Adipocyte (in vitro differentiated cells): Measurements from ENCODE around the gene ZNF526.

Source experiments
- DNase-seq: peaks from one replicate; pipeline ENCODE4 v3.0.0-alpha.2; 2015; ENCODE audit warnings: low read depth
- H3K27me3 ChIP-seq: replicated peaks from 2 replicates; pipeline ENCODE4 v1.7.0; 2013; ENCODE audit warnings: mild to moderate bottlenecking, low read length, moderate library complexity; ENCODE audit not compliant: control insufficient read depth, insufficient read depth
- H3K36me3 ChIP-seq: 2 replicates; pipeline ENCODE4 v1.7.0; 2013; ENCODE audit warnings: low read length, mild to moderate bottlenecking, moderate library complexity; ENCODE audit not compliant: control insufficient read depth, insufficient read depth, severe bottlenecking
- H3K4me1 ChIP-seq: 2 replicates; pipeline ENCODE4 v1.7.0; 2013; ENCODE audit warnings: mild to moderate bottlenecking, low read length, moderate library complexity; ENCODE audit not compliant: control insufficient read depth, insufficient read depth
- H3K4me3 ChIP-seq: 2 replicates; pipeline ENCODE4 v1.7.0; 2013; ENCODE audit warnings: mild to moderate bottlenecking, low read length, moderate library complexity
- H3K9ac ChIP-seq: 2 replicates; pipeline ENCODE4 v1.7.0; 2013; ENCODE audit warnings: mild to moderate bottlenecking, low read length, moderate library complexity
- H3K9me3 ChIP-seq: 2 replicates; pipeline ENCODE4 v1.7.0; 2013; ENCODE audit warnings: mild to moderate bottlenecking, low read length, moderate library complexity; ENCODE audit not compliant: control insufficient read depth

The ZNF526 gene

DNA sequence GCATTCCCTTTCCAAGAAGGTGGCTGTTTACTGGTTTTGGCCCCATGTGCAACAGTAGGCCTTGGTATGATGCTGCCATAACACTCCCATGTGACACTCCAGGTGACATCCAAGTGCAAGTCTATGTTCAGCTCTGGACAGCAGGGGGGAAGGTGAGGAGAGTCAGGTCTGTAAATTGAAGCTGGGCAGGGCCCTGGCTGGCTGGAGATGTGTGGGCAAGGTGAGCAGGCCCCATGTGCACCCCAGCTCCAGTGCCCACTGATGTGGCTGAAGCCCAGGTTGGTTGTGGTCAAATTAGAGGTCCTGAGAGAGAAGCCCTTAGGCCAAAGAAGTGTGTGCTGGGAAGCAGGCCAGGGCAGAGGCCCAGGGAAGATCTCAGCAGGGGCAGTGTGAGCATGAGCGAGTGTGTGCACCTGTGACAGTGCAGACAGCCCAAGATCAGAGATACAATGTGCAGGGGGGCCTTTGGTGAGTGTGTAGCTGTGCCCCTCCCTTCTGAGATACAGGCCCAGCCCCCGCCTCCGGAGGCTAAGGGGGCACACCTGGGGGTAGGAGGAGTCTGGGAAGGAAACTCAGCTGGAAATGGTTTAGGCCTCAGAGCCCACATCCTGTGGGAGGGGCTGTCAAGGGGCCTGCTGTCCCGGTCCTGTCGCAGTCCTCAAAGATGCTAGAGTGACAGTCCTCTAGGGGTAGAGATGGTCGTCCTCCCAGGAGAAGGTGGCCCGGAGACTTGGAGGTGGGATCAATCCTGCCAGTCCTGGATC lies 21.3 kb upstream of the ZNF526 start:
- Histone ChIP-seq H3K9me3 (no peaks in the 10 kb centered on the region), H3K36me3 (peaks cover 32% of the 10 kb centered on the region), H3K27me3 (no peaks in the 10 kb centered on the region), H3K4me1 (peaks cover 12% of the 10 kb centered on the region), H3K4me3 (no peak overlapping the region), H3K9ac (no peak overlapping the region)
- no peak for DNase-seq

GRCh38 chr19:42199440-42200115 lies 20.5 kb upstream of the ZNF526 start:
- DNase-seq, result no peak
- H3K36me3 ChIP-seq, result peaks cover 38% of the 10 kb centered on the region
- no peaks in the 10 kb centered on the region for H3K9me3 ChIP-seq
- H3K9ac ChIP-seq, result no peak overlapping the region
- H3K27me3 ChIP-seq, result no peaks in the 10 kb centered on the region
- H3K4me1 ChIP-seq, result peaks cover 12% of the 10 kb centered on the region
- no peak overlapping the region for H3K4me3 ChIP-seq

- H3K36me3 ChIP-seq, result peaks cover 41% of the 10 kb centered on the region
- no peaks in the 10 kb centered on the region for H3K27me3 ChIP-seq
These were observed 19.9 kb upstream of the ZNF526 start for GRCh38 chr19:42200116-42200715.

DNA sequence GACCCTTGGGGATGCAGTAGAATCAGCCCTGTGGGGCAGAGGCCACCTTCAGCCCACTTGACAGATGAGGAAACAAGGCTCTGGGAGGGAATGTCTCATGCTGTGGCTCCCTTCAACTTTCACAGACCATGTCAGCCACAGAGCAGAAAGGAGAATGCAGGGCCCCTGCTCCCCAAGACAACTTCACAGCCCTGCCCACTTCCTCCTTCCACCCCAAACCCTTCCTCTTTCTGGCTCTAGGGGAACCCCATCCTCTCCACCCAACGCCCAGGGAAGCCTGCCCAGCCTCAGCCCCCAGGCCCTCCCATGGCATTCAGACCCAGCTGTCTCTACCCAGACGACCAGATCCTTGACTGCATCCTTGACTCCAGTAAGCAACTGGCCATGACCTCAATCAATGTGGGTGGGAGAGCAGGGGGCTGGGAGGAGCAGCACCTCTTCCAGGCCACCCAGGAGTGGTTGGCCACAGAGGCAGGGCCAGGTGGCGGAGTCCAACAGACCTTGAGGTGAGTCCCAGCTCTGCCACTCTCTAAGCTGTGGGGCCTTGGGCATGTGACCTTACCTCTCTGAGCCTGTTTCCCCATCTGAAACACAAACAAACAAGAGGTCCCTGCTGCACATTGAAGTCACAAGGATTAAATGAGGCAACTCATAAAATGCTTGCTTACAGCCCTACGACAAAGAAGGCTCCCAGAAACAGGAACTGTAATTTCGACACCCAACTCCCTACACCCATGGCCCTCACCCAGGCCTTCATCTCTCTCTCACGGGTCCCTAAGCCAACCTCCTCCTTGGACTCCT lies 18.4 kb upstream of the ZNF526 start:
- Histone ChIP-seq H3K36me3 (peaks cover 41% of the 10 kb centered on the region), H3K9me3 (no peaks in the 10 kb centered on the region), H3K4me1 (peaks cover 12% of the 10 kb centered on the region), H3K4me3 (no peak overlapping the region), H3K9ac (no peak overlapping the region), H3K27me3 (no peaks in the 10 kb centered on the region)
- no peak for DNase-seq

More at GRCh38 chr19:42200116-42200715, 19.9 kb upstream of the ZNF526 start:
- Histone ChIP-seq H3K4me3 (no peak overlapping the region), H3K9me3 (no peaks in the 10 kb centered on the region), H3K4me1 (peaks cover 12% of the 10 kb centered on the region), H3K9ac (no peak overlapping the region)
- no peak for DNase-seq

- Histone ChIP-seq H3K27me3 (no peaks in the 10 kb centered on the region), H3K36me3 (peaks cover 41% of the 10 kb centered on the region), H3K4me1 (peaks cover 10% of the 10 kb centered on the region), H3K9ac (no peak overlapping the region), H3K9me3 (no peaks in the 10 kb centered on the region), H3K4me3 (no peak overlapping the region)
- DNase-seq, result no peak
These were observed 17.7 kb upstream of the ZNF526 start for GRCh38 chr19:42202290-42202880.

GRCh38 chr19:42203700-42204099 lies 16.4 kb upstream of the ZNF526 start:
- peaks cover 14% of the 10 kb centered on the region for H3K4me1 ChIP-seq
- no peak overlapping the region for H3K9ac ChIP-seq
- no peak for DNase-seq
- peaks cover 41% of the 10 kb centered on the region for H3K36me3 ChIP-seq
- H3K9me3 ChIP-seq, result no peaks in the 10 kb centered on the region
- no peak overlapping the region for H3K4me3 ChIP-seq
- H3K27me3 ChIP-seq, result no peaks in the 10 kb centered on the region

- Histone ChIP-seq H3K36me3 (peaks cover 41% of the 10 kb centered on the region), H3K9ac (no peak overlapping the region), H3K9me3 (no peaks in the 10 kb centered on the region)
These were observed 15.4 kb upstream of the ZNF526 start for GRCh38 chr19:42204664-42205063.

GRCh38 chr19:42206871-42207755 lies 13.0 kb upstream of the ZNF526 start:
- Histone ChIP-seq H3K36me3 (peaks cover 36% of the 10 kb centered on the region), H3K9ac (no peak overlapping the region), H3K9me3 (no peaks in the 10 kb centered on the region), H3K4me3 (no peak overlapping the region), H3K4me1 (peaks cover 6% of the 10 kb centered on the region), H3K27me3 (no peaks in the 10 kb centered on the region)
- DNase-seq, result peak; percentile 7

More at GRCh38 chr19:42204664-42205063, 15.4 kb upstream of the ZNF526 start:
- DNase-seq, result no peak
- no peaks in the 10 kb centered on the region for H3K27me3 ChIP-seq
- peaks cover 14% of the 10 kb centered on the region for H3K4me1 ChIP-seq
- H3K4me3 ChIP-seq, result no peak overlapping the region

- Histone ChIP-seq H3K4me1 (peaks cover 5% of the 10 kb centered on the region), H3K9ac (no peak overlapping the region), H3K36me3 (peaks cover 34% of the 10 kb centered on the region), H3K27me3 (no peaks in the 10 kb centered on the region), H3K9me3 (no peaks in the 10 kb centered on the region), H3K4me3 (no peak overlapping the region)
- DNase-seq, result peak; percentile 62
These were observed 12.3 kb upstream of the ZNF526 start for GRCh38 chr19:42207767-42208271.

DNA sequence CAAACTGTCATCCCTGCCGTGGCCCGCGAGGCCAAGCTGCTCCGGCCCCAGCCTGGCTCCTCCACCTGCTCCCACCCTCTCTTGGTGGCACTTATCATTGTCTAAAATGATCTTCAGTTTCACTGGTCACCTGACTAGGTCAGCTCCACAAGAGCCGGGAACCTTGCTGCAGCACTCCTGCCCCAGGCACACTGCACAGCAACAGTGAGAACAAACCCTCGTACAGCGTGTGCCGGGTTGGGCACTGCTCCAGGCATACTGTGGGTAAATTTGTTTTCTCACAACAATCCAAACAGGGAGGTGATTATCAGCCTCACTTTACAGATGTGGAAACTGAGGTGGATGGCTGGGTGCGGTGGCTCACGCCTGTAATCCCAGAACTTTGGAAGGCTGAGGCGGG lies 11.5 kb upstream of the ZNF526 start:
- DNase-seq, result no peak
- peaks cover 5% of the 10 kb centered on the region for H3K4me1 ChIP-seq
- H3K9ac ChIP-seq, result no peak overlapping the region
- no peak overlapping the region for H3K4me3 ChIP-seq
- H3K36me3 ChIP-seq, result peaks cover 32% of the 10 kb centered on the region
- H3K9me3 ChIP-seq, result no peaks in the 10 kb centered on the region
- no peaks in the 10 kb centered on the region for H3K27me3 ChIP-seq
